CD4-positive, alpha-beta T cell treated with Interleukin-17A for 1 hour (primary cell): Measurements from ENCODE around the gene ADPRHL1.

ENCODE experiments used
- DNase-seq: peaks from one replicate; pipeline ENCODE4 v3.0.0-alpha.2; 2020

ADPRHL1 gene

DNA sequence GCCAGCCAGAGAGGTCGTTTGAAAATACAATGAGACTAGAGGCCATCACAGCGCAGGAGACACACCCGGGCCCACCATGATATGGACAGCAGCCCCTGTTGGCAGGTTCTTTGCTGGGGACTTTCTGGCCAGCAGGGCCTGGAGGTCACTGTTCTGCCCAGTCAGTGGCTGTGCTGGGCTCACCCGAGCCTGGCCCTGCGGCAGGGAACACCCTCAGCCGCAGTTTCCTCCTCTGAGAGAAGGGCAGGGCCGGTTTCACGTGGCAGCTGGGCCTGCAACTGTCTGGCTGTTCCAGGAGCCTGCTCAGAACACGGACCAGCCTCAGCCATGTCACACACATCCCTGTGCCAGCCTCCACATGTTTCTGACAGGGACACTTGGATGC is 39.4 kb downstream of the ADPRHL1 start:
- no peak for DNase-seq

DNA sequence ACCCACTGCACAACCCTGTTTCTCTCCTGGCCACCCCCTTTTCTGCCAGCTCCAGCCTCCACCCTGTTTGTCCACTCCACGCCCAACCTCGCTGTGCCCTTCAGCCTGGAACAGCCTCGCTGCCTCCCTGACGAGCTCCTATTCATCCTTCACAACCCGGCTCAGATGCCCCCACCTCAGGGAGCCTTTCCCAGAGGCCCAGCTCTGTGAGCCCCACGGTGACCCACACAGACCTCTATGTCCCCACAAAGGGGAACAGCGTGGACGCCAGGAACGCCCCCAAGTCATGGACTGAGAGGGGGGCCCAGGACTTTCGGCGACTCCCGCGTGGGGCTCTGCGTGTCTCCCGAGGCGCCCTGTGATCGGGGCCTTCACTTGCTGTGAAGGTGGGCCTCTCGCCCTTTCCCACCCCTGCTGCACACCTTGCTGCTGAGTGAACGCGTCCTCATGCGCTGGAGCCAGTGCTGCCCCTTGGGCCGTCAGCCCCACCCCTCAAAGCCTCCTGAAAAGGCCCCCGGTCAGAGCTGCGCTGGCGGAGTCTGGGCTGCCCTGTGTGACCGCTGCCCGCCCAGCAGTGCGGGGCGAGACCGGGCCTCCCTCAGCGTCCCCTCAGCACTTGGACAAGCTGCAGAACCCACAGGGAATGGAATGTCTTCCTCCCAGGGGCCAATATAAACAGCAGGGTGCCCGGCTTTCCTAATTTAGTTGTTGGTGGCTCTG is 40.0 kb downstream of the ADPRHL1 start:
- DNase-seq = no peak

DNA sequence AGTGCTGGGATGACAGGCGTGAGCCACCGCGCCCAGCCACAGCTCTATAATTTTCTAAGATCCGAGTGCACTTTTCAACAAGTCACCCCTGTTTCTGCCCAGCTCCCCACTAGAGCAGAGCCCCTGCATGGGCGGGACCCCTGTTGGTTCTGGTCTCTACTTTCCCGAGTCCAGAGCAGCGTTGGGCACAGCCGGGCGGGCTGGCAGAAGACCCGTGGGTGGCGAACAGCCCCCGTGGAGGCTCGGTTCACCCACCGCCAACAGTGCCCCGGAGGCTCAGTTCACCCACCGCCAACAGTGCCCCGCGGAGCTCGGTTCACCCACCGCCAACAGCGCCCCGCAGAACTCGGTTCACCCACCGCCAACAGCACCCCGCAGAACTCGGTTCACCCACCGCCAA is 40.8 kb downstream of the ADPRHL1 start:
- no peak for DNase-seq

DNA sequence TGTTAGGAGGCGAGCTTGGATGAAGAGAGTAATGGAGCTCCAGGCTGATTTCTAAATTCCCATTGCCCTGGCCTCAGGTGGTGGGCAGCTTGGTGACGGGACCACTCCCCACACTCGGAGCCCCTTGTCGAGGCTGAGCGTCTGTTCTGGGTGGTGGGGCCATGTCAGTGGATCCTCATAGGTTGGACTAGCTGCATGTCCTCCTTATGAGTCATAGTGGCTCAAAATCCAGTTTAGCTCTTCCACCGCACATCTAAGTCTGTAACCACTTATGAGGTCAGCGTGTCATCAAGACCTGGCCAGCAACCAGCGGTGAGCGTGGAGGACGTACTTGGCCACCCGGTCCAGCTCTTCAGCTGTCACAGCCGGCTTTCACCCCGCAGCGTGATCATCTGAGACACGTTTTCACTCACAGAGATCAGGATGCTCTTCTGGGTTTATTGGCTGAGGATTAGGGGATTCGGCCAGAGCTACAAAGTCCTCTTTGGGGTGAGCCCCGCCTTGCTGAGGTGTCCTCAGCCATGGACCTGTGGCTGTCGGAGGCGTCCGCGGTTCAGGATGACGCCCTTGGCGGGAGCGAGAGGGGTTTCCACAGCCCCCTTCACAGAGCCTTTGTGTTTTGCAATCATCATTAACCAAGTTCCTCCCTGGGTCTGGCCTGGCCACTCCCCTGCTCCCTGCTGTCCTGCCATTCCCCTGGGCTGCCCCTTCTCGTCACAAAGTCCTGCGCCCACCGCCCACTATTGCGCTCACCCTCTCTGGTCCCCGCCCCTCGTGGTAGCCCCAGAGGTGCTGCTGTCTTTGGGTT is 41.9 kb downstream of the ADPRHL1 start:
- no peak for DNase-seq

DNA sequence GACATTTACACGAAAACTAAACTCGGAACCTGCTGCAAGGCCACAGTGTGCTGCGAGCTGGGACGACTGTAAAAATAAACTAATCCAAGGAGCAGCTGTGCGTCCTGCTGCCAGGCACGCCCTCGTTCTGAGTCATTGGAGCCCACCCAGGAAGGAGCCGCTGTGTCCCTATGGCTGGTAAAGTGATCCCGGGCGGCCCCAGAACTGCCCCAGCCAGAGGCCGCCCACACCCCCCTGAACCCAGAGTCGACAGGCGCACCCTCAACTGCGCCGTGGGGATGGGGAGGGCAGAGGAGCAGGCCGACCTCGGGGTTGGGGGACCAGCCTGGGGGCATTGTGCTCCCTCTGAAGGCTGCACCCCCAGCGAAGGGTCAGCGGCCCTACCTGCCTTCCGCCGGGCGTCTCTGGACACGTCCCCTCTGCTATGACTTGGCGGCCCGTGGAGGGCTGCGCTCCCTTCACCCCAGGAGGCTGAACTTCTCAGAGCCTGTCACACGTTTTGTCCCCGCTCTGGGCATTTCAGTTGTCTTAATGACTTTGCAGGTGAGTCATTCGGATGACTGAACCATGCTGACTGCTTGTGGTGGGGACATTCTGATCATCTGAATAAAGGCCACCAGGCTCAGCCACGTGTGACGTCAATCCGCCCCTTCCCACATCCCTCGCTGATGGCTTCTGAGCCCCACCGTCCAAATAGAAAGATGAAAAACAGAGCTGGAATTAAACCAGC is 42.7 kb downstream of the ADPRHL1 start:
- DNase-seq = no peak

DNA sequence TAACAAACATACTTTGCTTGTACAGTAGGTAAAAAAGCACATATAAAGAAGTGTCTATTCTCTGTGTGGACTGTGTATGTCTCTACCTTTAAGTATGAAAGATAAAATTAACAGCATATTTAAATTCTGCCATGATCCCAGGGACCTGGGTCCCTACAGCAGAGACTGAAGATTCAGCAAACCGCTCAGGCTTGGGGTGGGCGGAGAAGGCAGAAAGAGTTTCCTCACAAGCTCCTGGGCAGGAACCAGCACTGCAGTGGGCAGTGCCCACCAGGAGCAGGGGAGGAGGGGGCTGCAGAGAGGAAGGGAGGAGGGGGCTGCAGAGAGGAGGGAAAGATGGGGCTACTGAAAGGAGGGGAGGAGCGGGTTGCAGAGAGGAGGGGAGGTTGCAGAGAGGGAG is 44.7 kb downstream of the ADPRHL1 start:
- DNase-seq = no peak

DNA sequence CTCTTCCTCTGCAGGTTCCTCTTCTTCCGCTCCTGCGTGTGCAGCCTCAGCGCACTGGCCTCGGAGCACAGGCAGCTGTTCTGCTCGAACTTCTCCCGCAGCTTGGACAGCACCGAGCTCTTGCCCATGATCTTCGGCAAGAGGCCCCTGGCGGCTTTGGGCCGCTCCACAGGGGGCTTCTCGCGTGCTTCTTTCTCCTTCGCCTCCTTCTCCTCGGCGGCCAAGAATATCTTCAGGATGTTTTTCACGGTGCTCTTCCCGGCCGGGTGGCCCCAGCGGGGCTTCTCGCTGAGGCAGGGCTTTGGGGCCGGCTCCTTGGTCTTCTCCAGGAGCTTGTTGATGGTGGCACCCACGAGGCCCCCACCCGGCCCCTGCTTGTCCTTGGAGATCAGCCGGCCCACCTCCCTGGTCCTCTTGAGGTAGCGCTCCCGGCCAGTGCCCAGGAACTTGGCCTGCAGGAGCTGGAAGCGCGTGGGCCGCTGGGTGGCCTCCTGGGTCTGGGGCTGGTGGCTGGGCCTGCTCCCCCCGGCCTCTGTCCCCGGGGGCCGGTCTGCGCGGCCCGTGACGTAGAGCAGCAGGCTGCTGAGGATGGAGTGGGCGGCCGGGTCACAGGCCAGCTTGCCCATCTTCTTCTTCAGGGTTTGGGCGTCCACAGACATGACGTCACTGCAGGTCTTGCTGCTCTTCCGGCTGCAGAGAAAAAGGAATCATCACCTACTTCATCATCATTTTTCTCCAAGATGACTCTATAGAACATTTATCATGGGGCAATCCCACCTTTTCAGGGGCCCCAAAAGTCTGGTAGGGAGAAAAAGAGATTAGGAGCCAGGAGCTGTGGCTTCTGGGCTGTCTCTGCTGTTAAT is 45.5 kb downstream of the ADPRHL1 start:
- no peak for DNase-seq

DNA sequence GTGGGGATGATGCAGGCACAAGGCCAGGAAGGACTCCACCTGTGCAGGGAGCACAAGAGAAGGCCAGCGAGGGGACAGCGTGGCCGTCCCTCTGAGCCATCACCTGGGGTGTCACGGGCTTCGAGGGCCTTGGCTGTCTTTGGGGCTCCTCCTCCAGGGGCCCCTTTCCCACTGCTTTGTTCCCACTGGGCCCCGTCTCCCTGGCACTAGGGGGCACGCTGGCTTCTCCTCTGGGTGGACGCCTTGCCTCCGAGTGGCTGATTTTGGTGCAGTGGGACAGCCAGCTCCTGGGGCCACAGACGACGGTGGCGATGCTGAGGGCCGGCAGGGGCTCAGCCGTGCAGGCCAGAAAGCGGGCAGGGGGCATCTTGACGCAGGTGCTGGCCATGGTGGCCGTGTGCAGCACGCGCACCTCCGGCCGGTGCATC is 46.2 kb downstream of the ADPRHL1 start:
- no peak for DNase-seq

DNA sequence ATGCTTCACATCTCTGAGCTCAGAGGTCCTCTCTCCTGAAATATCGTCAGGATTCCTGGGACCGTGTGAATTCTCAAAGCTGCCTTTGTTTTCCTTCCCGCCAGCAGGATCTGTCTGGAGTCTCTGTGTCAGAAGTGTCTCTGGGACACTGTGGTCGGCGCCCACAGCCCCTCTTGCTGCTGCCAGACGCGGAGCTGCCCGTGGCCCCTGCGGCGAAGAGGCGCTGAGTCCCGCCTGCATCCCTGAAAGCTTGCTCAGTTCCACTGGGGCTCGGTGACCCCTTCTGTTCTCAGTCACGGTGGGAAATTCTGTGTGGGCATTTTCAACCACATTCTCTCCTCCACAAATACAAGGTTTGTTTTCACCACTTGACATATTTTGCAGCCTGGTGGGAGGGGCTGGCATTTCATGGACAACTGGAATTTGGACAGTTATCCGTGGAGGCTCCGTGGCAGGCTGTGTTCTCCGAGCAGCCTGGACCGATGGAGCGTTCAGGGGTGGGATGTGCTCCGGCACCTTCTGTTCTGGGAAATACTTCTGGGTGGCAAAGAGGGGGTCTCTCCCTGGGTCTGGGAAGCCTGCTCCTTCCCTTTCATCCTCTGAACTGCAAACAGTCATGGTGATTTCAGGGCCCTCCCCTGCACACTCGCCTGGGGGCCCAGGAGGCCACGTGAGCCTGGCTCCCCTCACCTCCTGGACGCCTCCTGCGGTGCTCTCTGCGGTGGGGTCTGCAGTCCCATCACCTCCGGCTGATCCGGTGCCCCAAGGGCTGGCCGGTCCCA is 46.8 kb downstream of the ADPRHL1 start:
- no peak for DNase-seq

DNA sequence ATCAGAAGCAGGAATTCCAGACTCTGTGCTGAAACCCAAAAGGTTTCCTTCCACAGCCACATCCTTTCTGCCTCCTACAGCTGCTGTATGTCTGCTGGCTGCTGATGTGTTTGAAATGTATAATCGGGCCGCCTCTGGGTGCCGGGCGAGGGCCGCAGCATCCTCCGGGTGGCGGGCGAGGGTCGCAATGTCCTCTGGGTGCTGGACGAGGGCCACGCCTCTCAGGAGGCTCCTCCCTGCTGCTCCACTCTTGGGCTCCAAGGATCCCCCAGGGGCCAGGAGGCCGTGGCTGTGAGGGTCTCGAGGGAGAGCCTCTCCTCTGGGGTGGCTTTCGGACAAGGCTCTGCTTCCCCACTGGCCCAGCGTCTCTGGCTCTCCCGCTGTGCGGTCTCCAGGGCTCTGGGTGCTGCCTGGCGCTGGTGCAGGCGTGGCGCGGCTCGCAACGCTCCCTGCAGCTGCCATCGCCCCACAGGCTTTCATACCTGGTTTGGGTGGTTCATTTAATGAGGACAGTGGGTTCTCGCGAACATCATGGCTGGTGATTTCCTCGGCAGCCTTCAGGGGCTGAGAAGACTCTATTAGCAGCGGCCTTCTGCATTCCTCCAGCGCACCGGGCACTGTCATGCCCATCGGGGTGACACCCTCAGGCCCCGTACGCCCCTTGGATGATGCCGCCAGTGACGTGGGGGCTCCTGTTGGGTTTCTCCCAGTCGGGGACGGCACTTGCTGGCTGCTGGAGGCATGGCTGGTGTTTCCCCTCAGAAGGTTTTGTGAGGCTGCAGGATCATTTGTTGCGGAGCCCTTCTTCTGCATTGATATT is 47.6 kb downstream of the ADPRHL1 start:
- no peak for DNase-seq

DNA sequence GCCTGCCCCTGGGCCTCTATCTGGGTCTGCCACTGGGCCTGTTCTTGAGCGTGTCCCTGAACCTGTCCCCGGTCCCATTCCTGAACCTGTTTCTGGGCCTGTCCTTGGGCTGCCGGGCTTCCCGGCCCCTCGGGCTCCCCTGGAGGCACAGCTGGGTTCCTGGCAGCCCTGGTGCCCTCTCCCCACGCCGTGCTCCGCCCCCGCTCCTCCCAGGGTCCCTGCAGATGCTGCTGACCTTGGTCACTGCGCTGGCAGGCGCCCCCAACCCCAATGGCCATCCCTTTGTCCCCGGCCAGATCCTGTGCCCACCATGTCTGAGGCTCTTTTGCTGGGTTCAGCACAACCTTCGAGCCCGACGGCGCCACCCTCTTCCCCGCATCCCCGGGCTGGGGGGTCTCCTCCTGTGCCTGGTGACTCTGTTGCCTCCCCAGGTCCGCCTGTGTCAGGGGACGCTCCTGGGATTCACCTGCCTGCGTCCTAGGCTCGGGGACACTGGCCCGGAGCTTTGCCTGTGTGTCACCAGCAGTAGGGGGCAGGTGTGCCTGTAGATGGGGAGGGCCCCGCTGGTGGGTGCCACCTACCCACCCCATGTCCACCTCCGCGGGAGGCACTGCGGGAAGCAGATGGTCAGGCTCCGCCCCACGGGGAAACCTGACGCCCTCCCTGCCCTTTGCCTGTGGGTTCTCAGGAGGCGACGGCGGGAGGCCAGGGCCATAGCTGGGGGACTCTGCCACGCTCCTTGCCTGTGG is 48.4 kb downstream of the ADPRHL1 start:
- DNase-seq = no peak

DNA sequence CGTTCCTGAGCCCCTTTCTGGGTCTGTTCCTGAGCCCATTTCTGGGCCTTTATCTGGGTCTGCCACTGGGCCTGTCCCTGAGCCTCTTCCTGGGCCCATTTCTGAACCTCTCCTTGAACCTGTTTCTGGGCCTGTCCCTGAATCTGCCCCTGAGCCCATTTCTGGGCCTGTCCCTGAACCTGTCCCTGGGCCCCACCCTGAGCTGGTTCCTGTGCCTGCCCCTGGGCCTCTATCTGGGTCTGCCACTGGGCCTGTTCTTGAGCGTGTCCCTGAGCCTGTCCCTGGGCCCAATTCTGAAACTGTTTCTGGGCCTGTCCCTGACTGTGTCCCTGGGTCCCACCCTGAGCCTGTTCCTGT is 48.9 kb downstream of the ADPRHL1 start:
- no peak for DNase-seq

DNA sequence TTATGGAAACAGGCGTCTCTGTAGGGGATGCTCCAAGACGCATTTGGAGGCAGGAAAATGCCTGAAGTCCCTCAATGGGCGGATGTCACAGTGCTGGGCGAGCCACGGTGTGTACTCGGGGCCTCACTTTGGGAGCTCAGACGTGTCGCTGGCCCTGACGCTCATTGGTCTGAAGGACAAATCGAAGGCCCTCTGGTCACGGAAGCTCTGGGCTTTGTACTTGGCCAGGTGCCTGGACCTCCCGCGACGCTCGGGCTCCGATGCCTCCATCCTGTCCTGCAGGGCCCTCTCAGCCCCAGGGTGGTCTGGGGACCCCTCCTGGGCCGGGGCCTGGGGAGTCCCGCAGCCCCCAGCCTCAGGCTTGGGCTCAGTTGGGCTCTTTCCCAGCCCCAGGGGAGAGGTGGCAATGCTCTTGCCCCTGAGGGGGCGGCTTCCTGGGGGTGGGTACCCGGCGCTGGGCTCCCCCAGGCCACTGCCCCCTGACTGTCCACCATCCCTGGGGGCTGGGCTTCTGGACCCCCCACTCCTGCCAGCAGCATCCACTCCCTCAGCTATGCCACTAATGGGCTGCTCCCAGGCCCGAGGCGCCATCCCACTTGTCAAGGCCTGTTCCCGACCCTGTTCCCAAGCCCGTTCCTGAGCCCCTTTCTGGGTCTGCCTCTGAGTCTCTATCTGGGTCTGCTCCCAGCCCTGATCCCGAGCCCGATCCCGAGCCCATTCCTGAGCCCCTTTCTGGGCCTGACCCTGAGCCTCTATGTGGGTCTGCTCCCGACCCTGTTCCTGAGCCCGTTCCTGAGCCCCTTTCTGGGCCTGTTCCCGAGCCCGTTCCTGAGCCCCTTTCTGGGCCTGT is 49.8 kb downstream of the ADPRHL1 start:
- no peak for DNase-seq

DNA sequence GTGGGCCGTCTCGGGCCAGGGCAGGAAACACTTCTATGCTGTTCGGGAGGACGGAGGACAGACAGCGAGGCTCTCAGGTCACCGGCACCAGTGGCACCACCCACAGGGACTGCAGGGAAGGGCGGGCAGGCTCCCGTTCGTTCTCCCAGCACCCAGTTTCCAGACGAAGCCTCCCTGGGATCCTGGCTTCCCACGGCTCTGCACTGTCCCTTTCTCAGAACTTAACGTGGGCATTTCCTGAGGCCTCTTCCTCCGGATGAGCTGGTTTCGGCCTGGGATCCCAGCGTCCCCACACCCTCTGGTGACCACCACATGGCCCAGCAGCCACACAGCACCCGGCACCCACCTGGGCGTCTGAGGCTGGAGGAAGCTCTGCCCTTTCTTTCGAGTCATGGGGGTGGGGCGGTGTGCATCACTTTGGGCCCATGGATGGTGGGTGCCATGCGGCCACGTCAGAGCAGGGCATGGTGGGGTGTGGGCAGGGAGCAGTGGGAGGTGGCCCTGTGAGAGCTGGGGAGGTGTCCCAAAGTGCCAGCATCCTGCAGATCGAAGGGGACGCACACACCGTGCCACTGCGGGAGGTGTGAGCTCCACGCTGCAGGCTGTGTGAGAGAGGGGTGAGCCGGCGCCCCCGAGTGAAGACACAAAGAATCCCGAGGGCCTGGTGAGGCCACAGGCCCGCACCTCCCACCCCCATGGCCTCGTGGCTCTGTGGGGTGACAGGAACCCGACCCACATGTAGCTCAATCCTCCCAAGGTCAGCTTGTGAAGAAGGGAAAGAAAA is 50.6 kb downstream of the ADPRHL1 start:
- no peak for DNase-seq

DNA sequence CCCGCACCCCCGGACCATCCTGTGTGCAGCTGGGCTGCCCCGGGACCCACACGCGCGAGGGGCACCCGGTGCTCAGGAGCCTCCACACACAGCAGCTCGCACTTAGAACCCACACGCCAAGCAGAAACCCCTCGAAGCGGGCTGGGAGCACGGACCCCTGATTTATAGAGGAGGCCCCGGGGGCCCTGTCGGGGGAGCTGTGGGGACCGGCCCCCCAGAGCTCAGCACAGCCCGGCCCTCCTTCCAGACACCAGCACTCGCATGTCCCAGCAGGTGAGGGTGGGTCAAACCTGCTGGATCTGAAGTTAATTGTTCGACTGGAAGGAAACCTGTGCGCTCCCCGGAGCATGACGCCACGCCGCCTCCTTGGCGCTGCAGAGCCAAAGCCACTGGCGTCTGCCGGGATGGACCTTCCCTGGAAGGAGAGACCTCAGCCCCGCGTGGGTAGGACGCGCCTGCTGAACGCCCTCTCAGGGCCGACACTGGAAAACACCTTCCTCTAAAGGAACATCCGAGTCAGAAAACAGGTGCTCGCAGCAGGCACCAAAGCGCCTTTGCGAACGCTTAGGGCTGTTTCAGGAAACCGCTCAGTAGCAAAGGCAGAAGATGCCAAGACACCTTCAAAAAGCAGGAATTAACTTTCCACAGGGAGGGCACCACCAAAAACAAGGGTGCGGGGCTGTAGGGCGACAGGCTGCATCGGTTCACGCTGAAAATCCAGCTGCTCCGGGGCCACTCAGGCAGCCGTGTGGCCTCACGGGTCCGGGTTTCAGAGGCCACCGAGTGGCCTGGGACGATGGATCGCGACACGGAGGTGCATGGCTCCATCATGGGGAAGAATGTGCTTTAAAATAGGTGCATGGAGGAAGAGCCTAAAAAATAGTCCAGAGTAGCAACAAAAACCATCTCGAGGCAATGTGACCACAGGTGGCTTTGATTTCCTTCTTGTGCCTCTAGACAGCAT is 51.6 kb downstream of the ADPRHL1 start:
- no peak for DNase-seq

DNA sequence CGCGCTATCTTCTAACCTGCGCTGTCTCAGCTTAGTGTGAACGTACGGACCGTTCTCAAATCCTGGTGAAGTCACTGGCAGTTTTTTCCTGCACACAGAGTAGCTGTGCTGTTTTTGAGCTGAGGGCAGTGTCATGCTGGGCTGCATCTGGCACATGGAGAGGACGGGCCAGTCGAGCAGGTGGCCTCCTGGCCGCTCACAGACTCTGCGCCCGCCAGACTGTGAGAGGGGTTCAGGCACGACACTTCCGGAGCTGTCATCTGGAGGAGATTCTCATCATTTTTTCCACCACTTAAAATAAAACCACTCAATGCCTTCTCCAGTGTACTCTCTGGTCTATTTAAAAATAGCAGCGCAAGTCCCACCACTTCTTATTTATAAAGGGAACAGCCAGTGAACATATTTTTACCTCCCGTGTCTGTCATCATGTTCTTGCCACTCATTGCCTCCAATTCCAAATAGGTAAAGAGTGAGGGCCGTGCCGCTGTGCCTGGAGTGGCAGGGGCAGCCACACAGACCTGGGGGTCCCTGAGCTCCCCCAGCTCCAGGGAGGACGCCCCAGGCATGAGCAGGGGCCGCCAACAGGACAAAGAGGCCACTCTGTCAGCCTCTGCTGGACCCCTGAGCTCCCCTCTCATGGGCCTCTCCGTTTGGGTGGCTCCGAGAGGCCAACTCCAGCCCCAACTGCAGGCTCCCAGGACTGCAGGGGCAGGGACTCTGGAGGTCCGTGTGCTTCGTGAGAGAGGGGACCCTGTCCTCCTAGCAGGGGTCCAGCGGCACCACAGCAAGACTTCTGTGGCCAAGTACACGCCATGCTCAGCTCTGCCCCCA is 52.5 kb downstream of the ADPRHL1 start:
- DNase-seq = no peak
